GM10248 (cell line): Measurements from ENCODE around the gene IRF5.
"Not testable (repeated sequence)": the region's sequence is repeated elsewhere in the genome, so short reads cannot be mapped to it uniquely, and the experiment has no call there.

ENCODE experiments used
- CTCF ChIA-PET: fragments of 300-600 bp; sonication (Branson Sonifier 250); formaldehyde crosslinking; extraction: SDS; loops from one replicate; lab custom pipeline; 2021; ENCODE audit warnings: antibody characterized with exemption; lab: Yijun Ruan, JAX
- POLR2A ChIA-PET: fragments of 350-650 bp; sonication (Branson Sonifier 250); formaldehyde crosslinking; extraction: SDS; loops from one replicate; lab custom pipeline; 2020; ENCODE audit warnings: antibody characterized with exemption; lab: Yijun Ruan, JAX
- DNase-seq: peaks from one replicate; pipeline ENCODE4 v3.0.0; 2012; ENCODE audit errors: extremely low spot score
- CTCF ChIP-seq: IDR thresholded peaks from 2 replicates; pipeline ENCODE4 v1.5.1; 2012; ENCODE audit warnings: mild to moderate bottlenecking, low read depth; ENCODE audit errors: extremely low read depth, missing control alignments, control extremely low read depth

Gene IRF5

GRCh38 chr7:128988372-128988771 is 50.6 kb downstream of the IRF5 start:
- DNase-seq, result no peak
- ChIA-PET POLR2A (no interaction called here), CTCF (no interaction called here)
- TF ChIP-seq CTCF, result no peak

- ChIA-PET POLR2A (no interaction called here), CTCF (interaction anchor here (1.2 to 1.4 kb wide), 2 partner anchors 16 to 19 kb away, joined by 3 to 4 read pairs; no protein-coding TSS in a partner anchor)
- no peak for DNase-seq
- TF ChIP-seq CTCF, result no peak
Measured at GRCh38 chr7:128989961-128990360, 52.2 kb downstream of the IRF5 start.

- DNase-seq, result no peak
- TF ChIP-seq CTCF, result no peak
- CTCF ChIA-PET, result interaction anchor here (0.8 to 1.4 kb wide), 2 partner anchors 36 to 98 kb away, joined by 3 to 6 read pairs; no protein-coding TSS in a partner anchor
- POLR2A ChIA-PET, result no interaction called here
Measured at GRCh38 chr7:128993419-128993818, 55.7 kb downstream of the IRF5 start.

- POLR2A ChIA-PET, DNase-seq: not testable (repeated sequence)
- CTCF ChIA-PET, result interaction anchor here (1.1 to 1.6 kb wide), 3 partner anchors 9 to 169 kb away, joined by 3 read pairs; no protein-coding TSS in a partner anchor
Measured at GRCh38 chr7:128994560-128994959, 56.8 kb downstream of the IRF5 start.

- no peak for DNase-seq
- no peak for TF ChIP-seq CTCF
- CTCF ChIA-PET, result interaction anchor here (1.0 to 1.5 kb wide), 2 partner anchors 9 to 94 kb away, joined by 3 to 6 read pairs; no protein-coding TSS in a partner anchor
- POLR2A ChIA-PET, result no interaction called here
Measured at GRCh38 chr7:128997181-128997580, 59.5 kb downstream of the IRF5 start.
